Measurements from ENCODE around the gene GOLGA7B.

GRCh38 chr10:97883092-97883485, 33.4 kb downstream of the GOLGA7B start:
- TF ChIP-seq CTCF (IDR thresholded peaks at IDR 0.05 in 4 of 5, conservative IDR thresholded peaks at IDR 0.05 in 1 of 5) (no peak), POLR2A (IDR thresholded peaks at IDR 0.05) (no peak)
